ENCODE results near the gene PTPRB.

GRCh38 chr12:70683976-70684375, 46.7 kb upstream of the PTPRB start:
- TF ChIP-seq ZNF274 (IDR thresholded peaks at IDR 0.05; ENCODE audit: low read length): no peak
- no peak for TF ChIP-seq ZNF274 (tag by site-specific recombination; IDR thresholded peaks at IDR 0.05; ENCODE audit: borderline replicate concordance)
- TF ChIP-seq MYNN (tag by site-specific recombination; IDR thresholded peaks at IDR 0.05; ENCODE audit: borderline replicate concordance): no peak

All from HEK293 (cell line).